GM18505 (cell line): ENCODE measurements around the gene MTMR1.
A peak's percentile ranks its signal among the peaks of the same experiment; 100 is the strongest.

ENCODE experiments used
- ATAC-seq: cut with Tn5 transposase; IDR thresholded peaks from one replicate; pipeline ENCODE4 v1.9.1; 2021; ENCODE audit not compliant: unreplicated experiment
- POLR2A ChIP-seq: IDR thresholded peaks from 4 replicates; pipeline ENCODE4 v1.6.1; 2011; ENCODE audit warnings: borderline replicate concordance; ENCODE audit not compliant: insufficient read depth, insufficient read length; ENCODE audit errors: extremely low read depth

Gene MTMR1

DNA sequence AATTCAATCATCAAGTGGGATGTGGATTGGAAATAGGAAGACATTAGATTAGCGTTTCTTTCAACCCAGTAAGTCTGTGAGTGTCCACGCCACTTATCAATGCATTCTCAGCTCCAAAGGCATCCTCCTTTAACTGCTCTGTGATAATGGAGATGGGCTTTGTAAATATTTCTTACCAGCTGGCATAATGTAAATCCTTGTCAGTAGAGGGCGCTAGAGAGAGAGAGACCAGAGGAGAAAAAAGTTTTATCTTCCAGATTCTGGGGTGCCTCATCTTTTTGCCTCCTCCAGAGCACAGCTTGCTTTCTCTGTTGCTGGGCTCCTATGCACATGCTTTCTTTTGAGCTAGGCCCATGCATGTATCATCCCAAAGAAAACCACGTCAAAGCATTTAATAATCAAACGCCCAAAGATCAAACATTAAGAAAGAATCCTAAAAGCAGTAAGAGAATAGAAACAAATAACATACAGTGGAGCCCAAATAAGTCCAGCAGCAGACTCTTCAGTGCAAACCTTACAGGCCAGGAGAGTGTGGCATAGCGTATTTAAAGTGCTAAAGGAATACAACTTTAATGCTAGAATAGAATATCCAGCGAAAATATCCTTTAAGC lies 9.6 kb upstream of the MTMR1 start:
- no peak for TF ChIP-seq POLR2A
- ATAC-seq, result no peak

DNA sequence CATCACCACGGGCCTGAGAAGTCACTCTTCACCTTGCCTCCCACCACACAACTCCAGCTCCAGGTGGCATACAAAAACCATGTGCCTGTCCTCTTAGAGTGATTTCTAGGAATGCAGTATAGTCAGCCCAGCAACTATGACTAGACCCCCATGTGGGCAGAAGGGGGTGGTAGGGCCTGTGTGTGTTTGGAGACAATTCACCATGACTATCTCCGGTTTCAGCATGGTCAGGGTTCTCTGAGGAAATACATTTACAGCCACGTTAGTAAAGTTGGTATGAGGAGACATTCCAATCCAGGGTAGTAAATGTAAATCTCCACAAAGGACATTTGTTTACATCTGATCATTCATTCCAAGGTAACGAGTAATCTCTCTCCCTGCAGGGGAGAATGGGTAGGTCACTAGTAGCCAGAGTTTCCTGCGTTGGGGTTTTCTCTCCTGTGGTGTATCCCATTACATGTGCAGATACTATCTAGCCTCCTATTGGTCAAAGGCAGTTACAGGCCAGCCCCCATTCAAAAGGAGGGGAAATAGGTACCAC lies 4.2 kb upstream of the MTMR1 start:
- no peak for TF ChIP-seq POLR2A
- ATAC-seq, result no peak

DNA sequence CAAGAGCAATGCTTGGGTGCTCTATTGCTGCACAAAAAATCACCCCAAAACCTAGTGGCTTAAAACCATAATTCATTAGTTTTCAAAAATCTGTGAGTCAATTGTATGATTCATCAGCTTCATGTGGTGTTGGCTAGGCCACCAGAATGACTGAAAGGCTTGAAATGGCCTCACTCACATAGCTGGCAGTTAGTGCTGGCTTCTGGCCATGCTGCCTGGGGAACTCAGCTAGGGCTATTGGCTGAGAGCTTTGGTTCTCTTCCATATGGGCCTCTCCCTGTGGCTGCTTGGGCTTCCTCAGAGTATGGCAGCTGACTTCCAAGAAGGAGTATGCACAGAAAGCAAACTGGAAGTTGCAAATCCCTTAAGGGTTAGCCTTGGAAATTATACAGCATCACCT lies 3.1 kb upstream of the MTMR1 start:
- no peak for TF ChIP-seq POLR2A
- ATAC-seq, result no peak

DNA sequence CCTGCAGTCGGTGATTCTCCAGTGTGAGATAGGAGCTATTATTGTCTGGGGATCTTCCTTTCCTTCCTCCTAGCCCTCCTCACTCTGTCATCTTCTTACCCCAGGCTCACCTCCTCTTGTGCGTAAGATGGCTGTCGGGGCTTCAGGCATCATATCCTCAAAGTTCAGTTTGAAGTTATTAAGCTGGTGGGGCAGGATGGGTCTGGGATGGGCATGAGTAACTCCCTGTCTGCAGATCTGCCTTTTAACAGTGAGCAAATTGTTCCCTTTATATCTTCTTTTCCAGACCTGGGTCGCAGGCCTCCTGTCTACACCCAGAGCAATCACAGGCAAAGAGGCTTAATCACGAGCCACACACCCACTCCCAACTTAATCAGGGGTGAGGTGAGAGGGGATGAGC lies 900 bp upstream of the MTMR1 start:
- TF ChIP-seq POLR2A, result no peak
- no peak for ATAC-seq

DNA sequence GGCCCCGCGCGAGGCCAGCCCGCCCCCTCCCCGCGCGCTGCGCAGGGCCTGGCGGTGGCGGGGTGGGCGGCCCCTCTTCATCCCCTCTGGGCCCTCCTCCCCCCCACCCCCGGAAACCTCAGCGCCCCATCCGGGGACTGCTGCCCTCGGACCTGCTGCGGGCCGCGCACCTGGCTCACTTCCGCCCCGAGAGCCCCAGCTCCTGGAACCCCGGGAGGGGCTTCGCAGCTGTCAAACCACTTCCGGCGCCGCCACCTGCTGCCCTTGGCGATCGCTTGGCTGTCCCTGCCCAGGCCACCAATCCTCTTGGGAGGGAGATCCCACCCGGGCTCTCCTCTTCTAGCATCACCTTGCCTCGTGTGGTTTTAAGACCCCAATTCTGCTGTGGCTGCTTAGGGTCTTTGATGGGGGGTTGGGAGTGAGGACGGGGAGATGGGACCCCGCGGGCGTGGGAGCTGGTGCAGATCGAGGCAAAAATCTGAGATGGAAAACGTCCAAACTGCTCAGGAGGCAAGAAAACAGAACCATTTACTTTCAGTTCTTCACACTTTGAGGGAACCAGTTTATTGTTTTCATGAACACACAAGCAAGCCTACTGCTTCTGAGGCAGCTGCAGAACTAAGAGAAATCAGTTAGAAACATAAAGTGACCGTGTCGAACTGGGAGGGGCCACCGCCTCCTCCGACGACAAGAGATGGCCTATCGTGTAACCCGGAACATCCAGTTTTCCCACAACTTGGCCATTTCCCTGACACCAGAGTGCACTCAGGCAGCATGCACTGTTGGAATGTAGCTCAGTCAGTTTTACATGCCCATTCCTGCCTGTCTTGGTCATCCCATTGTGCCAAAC lies 754 bp downstream of the MTMR1 start:
- peak; percentile 75 for ATAC-seq
- peak; percentile 32 for TF ChIP-seq POLR2A

DNA sequence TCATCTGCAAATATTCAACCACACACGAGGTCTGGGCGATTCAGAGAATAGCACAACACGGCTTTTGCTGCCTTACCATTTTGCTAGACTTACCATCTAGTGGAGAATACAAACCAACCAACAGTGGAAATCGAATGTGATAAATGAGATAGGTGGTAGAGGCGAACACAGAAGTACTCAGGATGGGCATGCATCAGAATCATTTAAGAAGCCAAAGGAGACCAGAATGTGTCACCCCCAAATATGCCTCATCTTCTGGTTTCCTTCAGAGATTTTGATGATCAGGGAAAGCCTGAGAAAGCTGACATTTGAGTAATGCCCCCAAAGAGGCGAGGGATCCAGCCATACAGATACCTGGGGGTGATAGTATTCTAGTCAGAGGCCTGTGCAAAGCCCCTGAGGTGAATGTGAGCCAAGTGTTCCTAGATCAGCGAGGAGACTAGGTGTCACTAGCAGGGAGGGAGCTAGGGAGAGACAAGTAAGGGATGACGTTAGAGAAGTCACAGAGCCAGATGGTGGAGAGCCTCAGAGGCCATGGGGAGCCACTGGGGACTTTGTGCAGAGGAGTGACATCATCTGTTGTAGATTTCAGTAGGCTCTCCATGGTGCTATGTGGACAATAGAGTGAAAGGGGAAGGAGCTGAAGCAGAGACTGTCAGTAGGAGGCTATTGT lies 1.7 kb downstream of the MTMR1 start:
- TF ChIP-seq POLR2A, result no peak
- ATAC-seq, result no peak

DNA sequence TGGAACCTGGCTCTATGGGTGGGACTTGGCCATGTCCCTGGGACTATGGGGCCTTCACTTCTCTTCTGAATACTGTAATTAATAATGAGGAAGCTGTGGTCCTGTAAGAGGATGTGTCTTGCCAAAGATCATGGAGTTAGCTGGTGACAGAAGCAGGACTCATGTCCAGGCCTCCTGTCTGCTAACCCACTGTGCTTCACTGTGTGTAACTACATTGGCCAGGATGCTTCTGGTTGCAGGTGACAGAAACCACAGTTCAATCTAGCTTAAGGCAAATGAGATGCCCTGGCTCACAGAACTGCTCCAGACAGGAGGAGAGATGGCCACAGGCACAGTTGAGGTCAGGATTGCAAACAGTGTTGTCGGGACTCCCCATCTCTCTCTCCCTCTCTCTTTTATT lies 3.1 kb downstream of the MTMR1 start:
- TF ChIP-seq POLR2A, result no peak
- no peak for ATAC-seq

DNA sequence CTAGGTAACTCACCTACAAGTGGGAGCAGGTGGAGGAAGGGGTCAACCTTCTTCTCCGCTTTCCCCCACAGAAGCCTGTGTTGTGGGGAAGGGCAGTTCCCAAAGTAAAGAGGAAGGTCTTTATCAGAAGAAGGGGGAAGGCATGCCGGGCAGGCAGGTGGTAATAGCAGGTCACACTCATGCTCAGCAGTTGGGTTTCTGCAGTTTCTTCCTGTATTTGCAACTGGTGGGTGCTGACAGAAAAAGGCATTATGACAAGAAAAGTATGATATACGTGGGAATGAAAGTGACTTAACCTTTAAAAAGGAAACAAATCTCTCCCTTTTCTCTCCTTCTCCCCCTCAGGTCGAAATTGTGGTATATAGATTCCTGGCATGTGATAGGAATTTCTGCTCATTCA lies 3.7 kb downstream of the MTMR1 start:
- no peak for TF ChIP-seq POLR2A
- no peak for ATAC-seq

DNA sequence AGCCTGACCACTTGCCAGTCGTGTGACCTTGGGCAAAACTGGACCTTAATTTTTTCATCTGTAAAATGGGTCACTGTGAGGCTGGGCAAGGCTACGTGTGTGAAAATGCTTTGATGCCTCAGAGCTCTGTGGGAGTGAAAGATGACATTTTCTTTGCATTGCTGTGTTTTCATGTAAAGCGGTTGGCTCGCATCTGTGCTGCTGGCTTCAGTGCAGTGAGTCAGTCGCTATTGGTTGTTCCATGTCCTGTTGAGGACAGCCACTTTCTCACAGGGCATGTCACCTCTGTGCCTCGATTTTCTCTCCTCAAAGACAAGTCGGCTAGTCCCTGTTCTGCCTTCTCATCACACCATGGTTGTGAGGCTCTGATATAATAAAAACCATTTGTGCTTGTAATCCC lies 4.4 kb downstream of the MTMR1 start:
- no peak for ATAC-seq
- no peak for TF ChIP-seq POLR2A

DNA sequence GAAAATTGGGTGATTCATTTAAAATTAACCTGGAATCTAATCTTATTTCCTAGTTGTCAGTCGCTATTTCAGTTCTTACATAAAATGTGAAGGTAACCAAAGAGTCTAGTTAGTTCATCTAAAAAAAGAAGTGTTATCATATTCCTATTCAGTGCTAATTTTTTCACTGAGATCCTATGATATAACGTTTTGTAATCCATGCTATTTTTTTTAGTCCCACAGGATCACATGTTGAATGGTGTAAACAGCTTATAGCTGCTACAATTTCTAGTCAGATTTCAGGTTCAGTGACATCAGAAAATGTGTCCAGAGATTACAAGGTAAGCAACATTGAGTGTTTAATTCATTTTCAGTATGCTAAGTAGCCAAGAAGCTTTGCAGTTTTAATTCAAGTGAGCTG lies 5.8 kb downstream of the MTMR1 start:
- ATAC-seq, result no peak
- no peak for TF ChIP-seq POLR2A

DNA sequence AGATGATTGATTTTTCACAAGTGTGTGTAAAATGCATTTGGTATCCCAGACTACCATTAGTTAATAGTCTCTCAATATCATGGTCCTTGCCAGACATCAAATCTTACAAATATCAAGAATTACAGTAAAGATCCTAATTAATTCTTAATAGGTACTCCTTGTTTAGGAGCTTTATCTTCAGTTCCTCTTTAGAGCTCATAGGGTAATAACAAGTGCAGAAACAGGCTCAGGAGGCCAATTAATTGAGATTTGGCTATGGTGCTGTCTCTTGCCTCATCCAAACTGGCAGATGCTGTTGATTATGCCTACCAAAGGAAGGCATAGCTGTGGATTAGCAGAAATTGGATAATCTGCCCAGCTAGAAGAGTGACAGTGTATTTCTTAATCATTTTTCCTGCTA lies 6.9 kb downstream of the MTMR1 start:
- no peak for ATAC-seq
- no peak for TF ChIP-seq POLR2A

DNA sequence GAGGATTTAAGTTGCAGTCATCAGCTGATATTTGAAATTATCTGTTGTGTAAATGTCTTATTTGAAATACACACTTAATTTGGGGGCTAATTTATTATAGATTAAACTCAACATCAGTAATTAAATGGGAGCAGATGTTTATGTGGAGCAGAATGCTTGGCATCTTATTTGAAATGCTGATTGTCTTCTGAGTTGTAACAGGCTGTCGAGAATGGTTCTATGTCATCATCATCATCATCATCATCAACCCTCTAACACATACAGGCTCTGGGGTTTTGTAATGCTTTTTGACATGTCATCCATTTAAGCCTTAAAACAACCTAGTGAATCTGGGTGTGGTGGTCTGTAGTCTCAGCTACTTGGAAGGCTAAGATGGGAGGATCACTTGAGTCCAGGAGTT lies 8.2 kb downstream of the MTMR1 start:
- no peak for TF ChIP-seq POLR2A
- no peak for ATAC-seq

DNA sequence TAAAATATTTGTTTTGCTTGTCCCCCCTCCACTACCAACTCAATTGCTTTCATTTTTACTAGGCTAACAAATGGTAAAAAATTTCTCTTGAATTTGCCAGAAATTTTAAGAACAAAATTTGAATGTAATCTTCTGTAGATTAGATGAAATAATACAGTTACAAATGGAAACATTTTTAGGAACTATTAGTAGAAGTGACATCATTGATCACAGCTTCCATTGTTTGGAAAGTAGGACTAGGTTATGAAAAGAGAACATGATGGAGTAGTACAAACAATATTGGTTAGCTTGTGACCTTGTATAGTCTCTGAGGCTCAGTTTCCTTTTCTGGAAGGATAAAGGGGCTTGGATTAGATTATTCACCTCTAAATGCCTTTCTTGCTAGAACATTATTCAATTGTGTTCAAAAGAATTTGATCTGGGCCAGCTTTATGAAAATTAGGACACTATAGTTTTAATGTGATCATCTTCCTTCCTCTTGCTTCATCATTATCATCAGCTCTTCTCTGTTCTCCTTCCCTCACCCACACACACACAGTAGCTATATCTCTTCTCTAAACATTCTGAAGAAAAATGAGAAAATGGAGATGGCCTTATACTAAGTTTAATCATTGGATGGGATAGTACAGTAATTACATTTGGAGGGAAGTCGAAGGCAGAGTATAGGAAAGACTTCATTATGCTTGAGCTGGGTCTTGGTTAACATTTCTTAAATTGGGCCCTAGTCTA lies 9.9 kb downstream of the MTMR1 start:
- TF ChIP-seq POLR2A, result no peak

DNA sequence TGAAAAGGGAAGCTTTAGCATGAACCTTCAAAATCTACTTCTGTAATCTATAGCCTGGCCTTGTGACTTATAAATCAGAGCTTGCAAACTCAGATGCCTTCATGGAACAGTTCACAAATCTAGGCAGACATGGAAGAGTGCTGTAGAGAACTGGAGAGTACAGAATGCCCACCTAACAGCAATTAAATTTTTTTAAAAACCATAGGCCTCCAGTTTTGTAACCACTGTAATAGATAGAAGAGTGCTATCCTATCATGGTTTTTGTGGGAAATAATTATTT lies 10.4 kb downstream of the MTMR1 start:
- ATAC-seq, result no peak
- TF ChIP-seq POLR2A, result no peak

More for the DNA sequence above, 9.9 kb downstream of the MTMR1 start:
- ATAC-seq, result no peak

DNA sequence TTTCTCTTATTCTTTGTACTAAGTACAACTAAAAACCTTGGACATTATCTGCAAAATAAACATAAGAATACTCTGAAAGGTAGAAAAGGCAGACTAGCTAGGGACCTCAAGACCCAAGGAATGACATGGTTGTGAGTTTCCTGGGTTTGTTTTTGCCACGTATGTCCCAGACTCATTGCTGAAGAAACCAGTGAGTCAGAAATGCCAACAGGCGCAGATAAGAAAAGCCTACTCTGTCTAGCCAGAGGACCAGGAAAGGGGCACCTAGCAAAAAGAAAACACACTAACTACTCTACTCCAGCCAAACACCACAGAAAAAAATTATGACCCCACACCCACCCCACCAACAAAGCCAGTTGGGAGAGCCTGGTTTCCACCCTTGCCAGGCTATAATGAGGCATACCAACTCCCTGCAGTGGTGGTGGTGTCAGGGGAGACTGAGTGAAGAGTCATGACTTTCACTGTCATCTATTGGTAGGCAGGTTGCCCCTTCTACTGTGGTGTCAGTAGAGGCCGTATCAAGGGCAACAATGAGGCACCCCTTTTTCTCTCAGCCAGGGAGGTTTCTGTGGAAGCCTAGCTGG lies 10.9 kb downstream of the MTMR1 start:
- no peak for ATAC-seq
- TF ChIP-seq POLR2A, result no peak
